Activated CD4-positive, alpha-beta T cell treated with anti-CD3 and anti-CD28 coated beads for 4 hours (primary cell): ENCODE results near the gene PRXL2B.

Experiments used
- DNase-seq, 2 donors: peaks; one replicate each; pipeline ENCODE4 v3.0.0-alpha.2; 2020

PRXL2B gene

GRCh38 chr1:2602866-2603520 is 16.4 kb downstream of the PRXL2B start:
- no peak for DNase-seq

DNA sequence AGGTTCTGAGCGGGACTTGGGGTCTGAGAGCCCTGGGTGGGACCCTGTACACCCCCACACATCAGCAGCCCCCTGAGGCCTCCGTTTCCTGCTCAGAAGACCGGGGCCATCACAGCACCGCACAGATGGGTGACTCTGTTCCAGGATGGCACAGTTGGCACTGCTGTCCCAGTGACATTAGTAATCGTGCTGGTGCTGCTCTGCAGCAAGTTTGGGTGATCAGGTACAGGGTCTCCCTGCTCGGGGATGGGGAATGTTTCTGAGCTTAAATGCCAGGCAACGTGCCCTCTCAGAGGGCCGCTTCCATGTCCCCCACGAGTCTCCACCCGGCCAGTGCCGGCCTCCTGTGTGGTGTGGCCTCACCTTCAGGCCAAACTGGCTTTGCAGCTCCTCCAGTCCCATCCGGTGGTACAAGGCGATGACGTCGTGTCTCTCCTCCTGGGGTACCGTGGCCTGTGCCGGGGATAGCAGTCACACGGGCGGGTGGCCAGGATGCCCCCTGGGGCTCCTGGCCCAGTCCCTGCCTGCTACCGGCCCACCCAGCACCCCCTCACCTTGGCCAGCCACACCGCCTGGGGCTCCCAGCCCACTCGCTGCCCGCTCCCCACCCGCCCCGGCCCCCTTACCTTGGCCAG is 17.1 kb downstream of the PRXL2B start:
- DNase-seq: no peak

DNA sequence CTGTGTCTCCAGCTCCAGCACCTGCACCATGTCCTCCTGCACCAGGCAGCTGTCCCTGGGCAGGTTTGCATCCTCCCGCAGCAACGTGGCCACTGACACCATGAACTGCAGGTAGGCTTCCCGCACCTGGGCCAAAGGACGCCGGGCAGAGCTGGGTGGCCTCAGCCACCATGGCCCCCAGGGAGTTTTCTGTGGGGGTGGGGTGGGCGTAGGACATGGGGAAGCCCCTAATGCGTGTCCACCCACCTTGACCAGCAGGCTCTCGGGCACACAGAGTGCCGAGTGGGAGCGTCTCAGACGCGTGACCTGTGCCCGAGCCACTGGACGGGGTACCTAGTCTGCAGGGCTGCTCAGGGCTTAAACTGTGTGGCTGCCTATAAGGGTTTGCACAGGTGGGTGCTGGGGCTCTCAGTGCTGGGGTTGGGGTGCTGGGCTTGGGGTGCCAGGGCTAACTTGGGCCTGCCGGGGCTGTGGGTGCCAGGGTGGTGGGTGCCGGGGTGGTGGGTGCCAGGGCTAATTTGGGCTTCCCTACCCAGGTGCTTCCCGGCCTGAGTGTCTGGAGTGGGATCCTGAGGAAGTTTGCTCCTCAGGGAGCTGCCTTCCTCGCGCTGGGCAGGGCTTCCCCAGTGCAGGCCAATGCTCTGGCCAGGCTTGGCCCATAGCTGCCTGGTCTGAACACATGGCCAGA is 17.7 kb downstream of the PRXL2B start:
- no peak for DNase-seq

DNA sequence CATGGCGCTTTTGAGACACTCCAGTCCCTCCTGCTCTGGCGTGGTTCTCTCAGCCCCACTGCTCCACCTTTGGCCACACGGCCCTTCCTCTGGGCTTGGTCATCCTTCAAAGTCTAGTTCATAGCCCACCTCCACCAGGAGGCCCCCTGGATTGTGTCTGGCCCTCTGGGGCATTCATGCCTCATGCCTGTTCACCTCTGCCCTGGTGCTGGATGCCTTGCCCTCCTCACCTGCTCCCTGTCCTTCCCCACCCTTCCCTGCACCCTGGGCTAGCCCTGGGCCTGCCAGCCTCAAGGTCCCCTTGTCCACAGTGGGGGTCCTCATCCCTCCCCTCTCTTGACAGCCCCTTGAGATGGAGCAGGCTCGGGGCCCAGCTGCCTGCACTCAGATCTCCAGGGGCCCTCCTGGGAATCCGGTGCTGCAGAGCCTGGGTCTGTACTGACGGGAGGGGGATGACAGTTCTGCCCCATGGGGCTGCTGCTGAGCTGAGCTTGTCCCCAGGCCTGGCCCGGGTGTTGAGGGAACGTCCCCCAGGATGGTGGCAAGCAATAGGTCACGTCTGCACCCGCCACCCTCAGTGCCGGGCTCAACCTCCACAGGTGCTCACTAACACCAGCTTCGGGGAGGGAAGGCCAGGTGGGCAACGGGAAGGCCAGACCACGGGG is 18.4 kb downstream of the PRXL2B start:
- DNase-seq: no peak

GRCh38 chr1:2605509-2606395 is 19.2 kb downstream of the PRXL2B start:
- DNase-seq: no peak

GRCh38 chr1:2606396-2606880 is 19.9 kb downstream of the PRXL2B start:
- no peak for DNase-seq

DNA sequence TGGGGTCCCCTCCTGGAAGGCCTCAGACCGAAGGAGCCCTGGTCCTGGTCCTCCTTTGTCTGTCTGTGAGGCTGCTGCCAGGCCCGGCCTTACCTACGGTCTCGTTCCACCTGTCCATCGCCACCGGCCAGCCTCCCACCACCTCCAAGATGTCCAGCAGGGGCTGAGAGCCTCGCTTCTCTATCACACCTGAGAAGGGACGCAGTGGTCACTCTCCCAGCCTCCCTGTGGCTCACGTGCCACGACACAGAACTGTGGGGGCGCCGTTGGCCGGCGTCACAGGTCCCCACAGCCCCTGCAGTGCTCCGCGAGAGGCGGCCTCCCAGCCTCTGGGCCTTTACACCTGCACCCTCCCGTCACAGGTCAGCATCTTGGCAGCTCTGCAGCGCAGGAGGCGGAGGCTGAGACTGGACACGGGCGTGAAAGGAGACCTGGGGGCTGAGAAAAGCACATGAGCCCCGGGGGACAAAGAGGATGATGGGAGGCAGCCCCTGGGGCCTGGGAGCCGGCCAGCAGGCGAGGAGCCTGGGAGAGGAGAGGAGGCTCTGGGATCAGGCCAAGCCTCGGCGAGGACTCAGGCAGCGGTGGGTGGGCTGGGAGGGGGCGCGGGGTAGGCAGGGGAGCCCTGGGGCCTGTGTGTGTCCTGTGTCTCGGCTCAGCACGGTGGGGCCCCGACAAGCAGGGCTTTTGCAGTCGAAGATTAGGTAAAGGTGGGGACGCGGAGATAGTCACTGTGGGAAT is 20.5 kb downstream of the PRXL2B start:
- DNase-seq: no peak

DNA sequence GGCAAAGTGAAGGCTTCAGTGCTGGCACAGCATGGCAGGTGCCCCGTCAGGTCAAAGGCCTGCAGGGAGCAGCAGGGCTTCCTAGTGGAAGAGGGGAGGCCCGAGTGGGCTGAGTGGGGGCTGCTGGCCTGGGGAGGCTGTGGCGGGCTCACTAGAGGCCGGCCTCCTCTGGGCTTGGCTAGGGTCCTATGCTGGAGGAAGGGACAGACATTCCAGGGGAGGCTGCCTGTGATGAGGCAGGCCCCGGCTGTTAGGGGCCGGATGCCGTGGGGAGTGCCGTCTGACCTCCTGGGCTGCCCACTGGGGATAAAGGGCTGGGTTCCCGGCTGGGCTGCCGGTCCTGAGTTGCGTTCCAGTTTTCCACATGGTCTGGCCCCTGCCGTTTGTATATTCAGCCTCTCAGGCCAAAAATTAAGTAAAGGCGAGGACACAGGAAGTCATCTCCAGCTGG is 21.1 kb downstream of the PRXL2B start:
- DNase-seq: no peak

DNA sequence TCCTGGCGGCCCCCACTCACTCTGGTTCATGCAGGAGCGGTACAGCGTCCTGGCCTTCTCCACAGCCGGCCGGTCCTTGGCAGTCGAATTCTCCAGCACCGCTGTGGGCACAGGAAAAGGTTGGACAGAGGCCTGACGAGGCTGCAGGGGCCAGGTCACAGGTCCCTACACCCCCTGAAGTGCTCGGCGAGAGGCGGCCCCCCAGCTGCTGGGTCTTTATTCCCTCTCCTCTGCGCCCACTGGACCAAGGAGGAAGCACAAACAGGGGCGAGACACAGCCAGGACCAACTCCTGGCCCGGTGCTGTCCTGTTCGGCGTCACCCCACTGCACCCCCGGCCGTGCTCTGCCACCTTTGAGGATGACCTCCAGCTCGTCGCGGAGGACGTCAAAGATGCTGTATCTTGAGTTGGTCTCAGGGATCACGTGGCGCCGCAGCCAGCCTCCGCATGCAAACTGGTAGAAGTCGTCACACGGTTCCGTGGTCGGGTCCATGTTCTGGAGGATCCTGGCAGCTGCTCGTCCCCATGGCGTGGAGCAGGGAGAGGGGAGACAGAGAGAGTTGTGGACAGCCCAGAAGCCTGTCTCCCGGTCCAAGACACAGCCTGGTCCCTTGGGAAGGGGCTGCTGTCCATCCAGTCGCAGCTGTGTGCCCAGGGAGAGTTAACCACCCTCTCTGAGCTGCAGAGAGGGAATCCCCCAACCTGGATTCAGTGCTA is 22.9 kb downstream of the PRXL2B start:
- no peak for DNase-seq

DNA sequence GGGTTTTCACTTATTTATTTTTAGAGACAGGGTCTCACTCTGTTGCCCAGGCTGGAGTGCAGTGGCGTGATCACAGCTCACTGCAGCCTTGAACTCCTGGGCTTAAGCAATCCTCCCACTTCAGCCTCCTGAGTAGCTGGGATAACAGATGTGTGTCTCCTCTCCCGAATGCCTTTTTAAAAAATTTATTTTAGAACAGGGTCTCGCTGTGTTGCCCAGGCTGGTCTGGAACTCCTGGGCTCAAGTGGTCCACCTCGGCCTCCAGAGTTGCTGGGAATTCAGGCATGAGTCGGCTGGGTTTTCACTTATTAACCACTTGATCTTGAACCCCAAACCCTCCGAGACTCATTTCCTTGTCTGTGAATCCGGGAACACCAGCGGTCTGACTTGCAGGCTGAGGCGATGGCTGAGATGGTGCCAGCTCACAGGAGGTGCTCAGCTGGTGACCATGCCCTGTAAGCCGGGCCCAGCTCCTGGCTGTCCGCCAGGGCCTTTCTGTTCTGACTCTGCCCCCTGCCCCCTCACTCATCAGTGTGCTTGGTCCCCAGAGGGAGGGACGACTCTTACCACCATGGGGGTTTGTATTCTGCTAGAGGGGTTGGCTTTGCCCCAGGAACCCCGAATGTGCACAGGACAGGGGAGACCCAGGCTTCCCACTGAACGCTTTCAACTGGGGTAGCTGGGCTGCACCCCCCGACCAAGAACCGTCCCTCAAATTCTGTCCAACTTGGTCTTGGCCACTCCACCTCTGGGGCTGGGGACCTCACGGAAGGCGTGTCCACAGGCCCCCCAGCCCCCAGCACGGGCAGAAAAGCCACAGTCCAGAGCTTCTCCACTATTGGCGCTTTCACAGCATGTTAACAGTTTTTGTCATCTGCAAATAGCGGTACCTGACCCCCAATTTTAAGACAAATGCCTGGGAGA is 23.7 kb downstream of the PRXL2B start:
- no peak for DNase-seq

DNA sequence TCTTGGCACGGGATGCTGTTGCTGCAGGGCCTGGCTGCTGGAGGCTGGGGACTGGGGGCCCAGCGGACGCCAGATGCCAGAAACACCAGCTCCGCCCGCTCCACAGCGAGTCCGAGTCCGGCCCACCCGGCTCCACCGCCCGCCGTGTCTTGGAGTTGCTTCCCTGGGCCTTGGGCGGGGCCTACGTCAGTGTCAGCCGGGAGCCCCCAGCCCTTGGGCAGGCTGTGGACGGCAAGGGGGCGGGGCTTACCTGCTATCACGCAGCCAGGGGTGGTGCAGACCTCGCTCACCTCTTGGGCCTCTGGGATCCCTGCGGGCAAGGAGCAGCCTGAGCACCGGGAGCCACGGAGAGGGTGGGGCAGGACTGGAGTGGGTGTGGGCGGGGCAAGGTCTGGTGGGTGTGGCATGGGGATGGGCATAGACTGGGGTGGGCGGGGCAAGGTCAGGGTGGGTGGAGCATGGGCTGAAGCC is 24.5 kb downstream of the PRXL2B start:
- no peak for DNase-seq

- DNase-seq: no peak
Measured at GRCh38 chr1:2611621-2612437, 25.3 kb downstream of the PRXL2B start.

DNA sequence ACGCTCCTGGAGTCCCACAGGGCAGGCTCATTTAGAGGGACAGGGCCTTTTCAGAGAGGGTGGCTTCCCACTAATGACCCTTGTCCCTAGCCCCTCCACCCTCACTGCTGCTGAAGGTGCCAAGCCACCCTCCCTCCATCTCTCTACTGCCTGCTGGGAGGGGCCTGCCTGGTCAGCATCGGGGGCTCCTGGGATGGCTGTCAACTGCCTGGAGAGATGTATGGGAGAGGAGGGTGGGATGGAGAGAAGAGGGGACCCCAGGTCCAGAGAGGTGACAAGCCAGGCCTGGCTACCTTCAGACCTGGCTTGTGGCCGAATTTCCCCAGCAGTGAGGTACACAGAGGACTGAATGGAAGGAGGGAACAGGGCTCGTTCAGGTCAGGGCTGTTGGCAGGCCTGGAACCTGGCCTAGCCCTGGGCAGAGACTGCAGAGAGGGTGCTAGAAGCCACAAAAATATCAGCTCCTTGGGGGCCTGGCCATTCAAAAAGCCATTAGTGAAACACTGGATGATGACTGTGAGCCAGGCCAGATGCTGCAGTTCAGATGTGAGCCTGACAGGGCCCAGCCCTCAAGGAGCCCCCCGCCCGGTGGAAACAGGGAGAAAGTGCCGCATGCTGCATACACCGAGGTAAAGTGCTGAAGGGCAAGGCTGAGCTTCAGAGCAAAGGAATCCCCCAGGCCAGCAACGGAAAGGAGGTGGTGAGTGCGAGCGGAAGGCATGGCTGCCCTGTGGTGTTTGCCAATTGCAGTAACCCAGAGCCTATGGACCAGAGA is 26.2 kb downstream of the PRXL2B start:
- DNase-seq: no peak

GRCh38 chr1:2614145-2614544 is 27.6 kb downstream of the PRXL2B start:
- DNase-seq: no peak

- DNase-seq: no peak
Measured at GRCh38 chr1:2617971-2618470, 31.4 kb downstream of the PRXL2B start.

GRCh38 chr1:2623571-2624337 is 37.2 kb downstream of the PRXL2B start:
- DNase-seq: no peak

GRCh38 chr1:2624735-2625300 is 38.2 kb downstream of the PRXL2B start:
- DNase-seq: no peak
